GM19023 (cell line): ENCODE results near the gene CELSR1.
"Not testable (repeated sequence)": the region's sequence is repeated elsewhere in the genome, so short reads cannot be mapped to it uniquely, and the experiment has no call there.

Experiments used
- ATAC-seq: cut with Tn5 transposase; IDR thresholded peaks from one replicate; pipeline ENCODE4 v1.9.1; 2021; ENCODE audit warnings: mild to moderate bottlenecking, moderate library complexity; ENCODE audit not compliant: unreplicated experiment

CELSR1 gene

DNA sequence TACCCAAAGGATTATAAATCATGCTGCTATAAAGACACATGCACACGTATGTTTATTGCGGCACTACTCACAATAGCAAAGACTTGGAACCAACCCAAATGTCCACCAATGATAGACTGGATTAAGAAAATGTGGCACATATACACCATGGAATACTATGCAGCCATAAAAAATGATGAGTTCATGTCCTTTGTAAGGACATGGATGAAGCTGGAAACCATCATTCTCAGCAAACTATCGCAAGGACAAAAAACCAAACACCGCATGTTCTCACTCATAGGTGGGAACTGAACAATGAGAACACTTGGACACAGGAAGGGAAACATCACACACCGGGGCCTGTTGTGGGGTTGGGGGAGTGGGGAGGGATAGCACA, 21.3 kb downstream of the CELSR1 start:
- not testable (repeated sequence) for ATAC-seq

DNA sequence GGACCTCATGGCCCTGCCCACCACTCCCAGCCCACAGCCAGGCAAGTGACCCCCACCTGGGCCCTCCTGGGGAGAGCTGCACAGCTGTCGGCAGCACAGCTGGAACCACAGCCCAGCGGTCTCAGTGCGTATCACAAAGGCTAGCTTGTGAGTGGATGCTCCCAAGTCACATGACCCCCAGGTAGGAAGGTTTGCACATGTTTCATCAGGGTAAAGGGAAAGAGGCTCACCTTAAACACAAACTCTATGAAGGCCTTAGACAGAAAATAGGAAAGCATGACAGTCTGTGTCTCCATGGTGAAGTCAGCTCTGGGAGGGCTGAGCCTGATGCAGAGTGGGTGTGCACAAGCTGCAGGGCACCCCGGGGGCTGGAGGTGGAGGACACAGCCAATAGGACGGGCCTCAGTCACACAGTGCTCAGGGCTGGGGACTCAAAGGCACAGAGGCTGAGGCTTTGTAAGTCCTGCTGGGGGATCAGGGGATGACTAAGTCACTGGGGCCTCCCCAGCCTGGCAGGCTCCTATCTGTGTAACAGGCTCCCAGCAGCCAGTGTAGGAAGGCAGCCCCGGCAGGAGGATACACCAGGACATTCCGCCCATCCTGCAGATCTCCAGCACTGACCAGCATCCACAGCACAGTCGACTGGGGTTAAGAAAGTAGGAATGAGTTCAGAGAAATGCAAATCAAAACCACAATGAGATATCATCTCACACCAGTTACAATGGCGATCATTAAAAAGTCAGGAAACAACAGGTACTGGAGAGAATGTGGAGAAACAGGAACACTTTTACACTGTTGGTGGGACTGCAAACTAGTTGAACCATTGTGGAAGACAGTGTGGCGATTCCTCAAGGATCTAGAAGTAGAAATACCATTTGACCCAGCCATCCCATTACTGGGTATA, 22.0 kb downstream of the CELSR1 start:
- no peak for ATAC-seq

DNA sequence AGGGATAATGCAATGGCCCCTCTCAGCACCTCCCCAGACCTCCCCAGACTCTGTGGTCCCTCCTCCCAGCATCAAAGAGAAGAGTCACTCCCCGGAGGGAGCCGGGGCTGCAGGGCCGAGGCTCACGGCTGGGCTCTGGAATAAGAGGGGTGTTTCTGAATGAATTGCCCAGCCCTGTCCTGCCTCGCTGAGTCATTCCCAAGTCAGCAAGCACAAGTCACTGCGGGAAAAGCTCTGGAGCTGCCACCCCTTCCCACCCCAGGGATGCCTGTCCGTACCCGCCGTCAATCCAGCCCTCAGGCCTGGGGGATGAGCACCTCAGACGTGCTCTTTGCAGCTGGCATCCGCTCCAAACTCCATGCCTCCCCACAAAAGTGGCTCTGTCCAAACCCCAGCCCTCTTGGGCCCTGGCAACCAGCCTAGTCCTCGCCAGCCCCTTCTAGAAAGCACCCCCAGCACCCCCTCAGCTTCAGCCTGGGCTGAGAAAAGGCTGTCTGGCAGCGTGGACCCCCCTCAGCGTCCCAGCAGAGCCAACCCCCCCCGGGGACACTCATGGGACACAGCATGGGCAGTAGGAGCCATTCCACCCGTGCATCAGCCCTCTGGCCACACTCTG, 22.7 kb downstream of the CELSR1 start:
- no peak for ATAC-seq

DNA sequence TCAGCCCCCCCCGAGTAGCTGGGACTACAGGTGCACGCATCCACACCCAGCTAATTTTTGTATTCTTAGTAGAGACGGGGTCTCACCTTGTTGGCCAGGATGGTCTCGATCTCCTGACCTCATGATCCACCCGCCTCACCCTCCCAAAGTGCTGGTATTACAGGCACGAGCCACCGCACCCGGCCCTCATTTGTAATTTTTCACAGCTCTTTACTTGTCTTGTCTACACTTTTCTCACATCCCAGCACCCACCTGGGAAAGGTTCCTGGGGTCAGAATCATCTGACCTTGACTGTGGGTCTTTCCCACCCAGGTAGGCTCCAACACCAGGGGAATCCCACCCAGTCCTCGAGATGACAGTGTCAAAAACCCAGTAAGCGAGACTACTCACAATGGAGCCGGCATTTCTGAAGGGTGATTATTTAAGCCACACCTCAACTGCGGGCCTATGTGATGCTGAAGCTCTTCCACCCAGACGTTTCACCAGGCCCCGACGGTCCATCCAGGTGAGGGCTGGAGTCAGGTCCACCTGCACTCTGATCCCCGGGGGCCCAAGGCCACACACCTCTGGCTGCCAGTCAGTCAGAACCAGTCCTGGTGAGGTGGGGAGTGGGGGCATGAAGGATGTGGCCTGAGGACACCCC, 23.4 kb downstream of the CELSR1 start:
- ATAC-seq, result no peak

DNA sequence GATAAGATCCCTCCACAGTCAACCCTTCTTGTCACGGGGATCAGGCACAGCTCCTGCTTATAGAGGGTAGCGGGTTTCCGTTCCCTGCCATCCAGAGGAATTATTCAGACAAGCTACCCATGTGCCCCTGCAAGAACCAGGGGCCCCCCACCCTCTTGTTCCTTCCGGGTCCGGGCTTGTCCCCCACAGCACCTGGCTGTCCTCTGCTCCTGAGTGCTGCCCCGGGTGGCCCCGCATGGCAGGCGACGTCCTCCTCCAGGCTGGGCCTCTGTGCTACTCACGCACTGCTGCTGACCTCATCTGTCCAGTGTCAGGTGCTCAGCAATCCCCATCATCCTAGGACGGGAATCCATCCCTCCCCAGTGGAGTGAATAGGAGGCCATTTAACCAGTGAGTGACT, 24.7 kb downstream of the CELSR1 start:
- ATAC-seq, result no peak

DNA sequence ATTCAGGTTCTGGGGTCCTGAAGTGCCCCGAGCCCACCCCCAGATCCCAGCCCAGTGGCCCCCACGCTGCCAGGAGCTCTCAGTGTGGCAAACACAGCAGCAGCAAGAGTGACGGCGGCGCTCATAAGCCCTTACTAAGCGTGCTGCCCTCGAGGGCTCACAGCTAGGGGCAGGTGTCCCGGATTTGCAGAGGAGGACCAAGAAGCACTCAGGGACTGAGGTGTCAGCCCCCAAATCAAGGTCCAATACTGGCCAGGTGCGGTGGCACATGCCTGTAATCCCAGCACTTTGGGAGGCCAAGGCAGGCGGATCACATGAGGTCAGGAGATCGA, 25.4 kb downstream of the CELSR1 start:
- ATAC-seq, result no peak

DNA sequence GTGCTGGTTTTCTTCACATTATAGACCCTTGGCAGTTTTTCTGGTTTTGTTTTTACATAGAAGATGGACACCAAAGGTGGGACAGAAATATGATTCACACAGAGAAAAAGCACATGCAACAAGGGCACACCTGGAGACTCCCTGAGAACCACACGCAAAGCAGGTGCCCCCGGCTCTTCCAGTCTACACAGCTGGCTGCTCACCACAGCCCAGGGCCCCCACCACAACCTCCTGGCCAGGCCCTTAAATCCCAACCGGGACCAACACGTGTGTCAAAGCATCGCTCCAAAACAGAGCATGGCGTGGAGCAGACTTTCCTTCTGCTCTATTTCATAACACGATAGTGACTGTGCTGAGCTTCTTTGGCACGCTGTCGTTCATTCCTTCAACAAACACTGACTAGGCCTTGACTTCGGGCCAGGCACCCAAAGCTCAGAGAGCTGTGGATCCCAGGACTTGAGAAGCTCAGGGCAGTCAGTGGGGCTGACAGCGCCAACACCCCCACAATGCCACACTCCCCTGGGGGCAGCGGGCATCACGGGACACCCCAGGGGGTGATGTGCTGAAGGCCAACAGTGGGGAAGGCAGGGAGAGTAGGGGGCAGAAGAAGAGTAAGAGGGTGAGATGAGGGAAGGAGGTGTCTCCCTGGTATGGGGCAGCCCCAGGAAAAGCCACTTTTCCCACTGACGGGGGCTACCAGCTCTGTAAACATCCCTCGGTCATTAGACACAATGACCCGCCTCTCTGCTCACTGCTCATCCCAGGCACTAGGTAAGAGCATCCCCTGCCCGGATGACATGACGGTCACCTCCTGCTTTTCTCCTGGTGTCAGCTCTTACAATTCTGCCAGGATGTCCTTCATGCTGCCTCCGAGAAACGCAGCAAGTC, 26.0 kb downstream of the CELSR1 start:
- no peak for ATAC-seq

DNA sequence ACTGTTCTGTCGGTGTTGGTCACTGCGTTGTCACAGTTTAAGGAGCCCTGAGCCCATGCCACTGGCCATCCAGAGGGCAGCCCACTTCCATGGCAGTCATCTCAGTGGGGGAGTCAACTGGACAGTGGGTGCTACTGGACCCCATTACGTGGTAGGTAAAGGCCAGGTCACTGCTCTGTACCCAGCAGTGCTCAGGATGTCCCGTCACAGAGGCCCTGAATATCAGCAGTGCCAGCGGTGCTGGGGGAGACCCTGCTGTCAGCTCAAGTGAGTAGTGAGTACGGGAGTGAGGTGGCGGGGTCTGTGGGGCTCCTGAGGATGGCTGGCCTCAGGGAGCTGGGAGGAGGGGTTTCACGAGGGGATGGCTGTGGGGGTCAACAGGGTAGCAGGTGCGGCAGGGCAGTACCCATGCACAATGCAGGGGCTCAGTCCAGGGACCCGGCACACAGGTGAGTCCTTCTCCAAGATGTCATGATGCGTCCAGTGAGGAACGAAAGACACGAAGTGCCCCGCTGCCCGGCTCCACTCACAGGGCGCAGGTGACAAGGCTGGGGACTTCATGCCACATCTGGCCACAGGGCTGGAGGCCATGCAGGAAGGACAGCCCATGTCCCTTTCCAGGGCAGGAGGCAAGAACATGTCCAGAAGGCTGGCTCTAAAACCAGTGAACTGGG, 27.9 kb downstream of the CELSR1 start:
- ATAC-seq, result no peak

DNA sequence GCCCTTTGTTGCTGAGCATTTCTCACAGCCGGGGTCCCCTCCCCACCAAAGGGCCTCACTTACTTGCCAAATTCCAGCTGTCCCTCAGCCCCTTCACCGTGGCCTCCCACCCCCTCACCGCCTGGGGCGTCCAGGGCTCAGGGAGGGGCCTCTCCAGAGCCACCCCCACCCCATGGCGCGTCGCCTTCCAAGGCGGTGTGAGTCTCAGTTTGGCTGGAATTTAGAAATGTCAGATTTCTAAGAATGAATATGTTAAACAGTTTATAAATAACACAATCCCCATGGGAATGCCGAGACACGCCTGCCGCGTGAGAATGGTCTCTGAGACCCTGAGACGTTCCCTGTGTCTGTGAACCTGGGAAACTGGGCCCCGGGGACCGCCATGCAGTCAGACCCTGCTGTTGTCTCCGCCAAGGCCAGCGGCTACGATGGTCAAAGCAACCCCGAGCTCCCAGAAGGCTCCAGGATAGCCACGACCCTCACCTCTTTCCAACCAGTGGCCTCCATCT, 28.9 kb downstream of the CELSR1 start:
- ATAC-seq, result no peak

DNA sequence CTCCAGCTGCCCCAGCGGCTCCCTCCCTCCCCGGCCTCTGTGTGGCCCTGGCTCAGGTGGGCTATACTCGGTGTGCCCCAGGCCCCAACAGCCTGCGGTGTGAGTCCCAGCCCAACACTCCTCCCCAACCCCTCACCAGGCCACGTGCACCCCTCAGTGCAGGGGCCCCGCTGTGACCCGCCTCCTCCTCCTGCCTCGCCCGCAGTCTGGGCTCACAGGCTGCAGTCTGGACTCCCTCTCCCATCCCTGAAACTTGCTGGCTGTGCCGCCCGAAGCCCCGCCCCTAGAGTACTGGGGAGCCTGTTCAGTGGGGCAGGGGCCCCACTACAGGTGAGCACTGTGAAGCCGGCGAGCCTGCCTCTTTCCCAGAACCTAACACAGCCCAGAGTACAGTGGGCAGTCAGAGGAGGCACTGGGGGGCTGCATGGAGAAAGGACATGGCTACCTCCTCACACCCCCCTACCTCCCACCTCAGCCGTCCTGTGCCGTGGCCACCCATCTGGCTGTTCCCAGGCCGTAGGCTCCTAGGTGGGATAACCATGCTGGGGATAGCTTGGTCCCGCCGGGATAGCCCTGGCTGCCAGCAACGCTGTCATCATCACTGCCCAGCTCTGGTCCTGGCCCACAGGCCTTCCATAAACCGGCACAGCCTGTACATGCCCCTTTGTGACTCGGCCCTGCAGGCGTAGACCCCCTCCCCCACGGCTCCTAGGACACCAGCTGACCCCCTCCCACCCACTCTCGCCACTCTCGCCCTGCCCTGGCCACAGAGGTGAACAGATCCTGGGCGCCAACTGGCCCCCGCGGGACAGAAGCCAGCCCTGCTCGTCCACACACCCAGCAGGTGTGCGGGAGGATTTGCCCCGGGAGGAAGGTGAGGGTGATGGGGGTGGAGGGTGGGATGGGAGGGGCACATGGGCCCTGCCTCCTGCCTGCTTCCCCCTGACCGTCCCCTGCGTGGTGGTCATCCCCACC, 29.7 kb downstream of the CELSR1 start:
- ATAC-seq, result no peak

DNA sequence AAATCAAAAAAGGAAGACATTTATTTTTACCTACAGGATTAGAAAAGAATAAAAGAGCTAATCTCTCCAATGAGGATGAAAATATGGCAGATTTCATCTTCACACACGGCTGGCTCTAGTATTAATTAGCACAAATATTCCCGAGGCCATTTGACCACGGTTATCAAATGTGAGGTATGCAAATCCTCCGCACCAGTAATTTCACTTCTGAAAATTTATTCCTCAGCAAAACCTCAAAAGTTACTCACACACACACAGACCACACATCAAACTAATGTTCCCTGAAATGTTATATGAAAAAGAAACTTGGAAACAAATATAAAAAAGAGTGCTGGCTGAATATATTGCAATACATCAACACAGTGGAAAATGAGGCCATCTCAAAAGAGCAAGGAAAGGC, 32.8 kb downstream of the CELSR1 start:
- no peak for ATAC-seq

DNA sequence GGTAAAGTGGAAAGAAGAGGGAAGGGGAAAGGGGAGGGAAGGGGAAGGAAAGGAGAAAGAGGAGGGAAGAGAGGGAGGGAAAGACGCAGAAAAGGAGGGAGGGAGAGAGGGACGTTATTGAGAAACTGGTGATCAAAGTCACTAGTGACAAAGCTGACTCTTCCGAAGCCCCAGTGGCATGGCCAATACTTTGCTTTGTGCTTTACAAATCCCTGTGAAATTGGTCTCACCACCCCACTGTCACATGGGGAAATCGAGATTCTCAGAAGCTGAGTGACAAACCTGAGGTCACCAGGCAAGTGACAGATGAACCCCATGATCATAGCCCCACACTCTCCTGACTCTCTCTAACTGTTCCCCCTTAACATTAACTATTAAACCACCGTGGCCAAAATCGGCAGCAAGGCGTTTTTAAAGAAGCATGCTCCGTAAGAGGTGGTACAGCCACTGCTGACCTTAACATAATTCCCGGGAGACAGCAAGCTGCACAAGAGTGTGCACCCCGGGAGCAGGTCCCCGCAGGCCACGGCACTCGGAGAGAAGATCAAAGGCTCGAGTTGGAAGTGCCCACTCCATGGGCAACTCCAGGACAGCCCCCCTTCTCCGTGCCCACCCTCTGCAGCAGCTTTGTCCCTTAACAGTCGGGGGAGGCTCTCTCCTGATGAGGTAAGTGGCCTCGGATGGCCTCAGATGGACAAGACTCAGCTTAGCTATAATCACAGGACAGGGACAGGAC, 34.8 kb downstream of the CELSR1 start:
- no peak for ATAC-seq

DNA sequence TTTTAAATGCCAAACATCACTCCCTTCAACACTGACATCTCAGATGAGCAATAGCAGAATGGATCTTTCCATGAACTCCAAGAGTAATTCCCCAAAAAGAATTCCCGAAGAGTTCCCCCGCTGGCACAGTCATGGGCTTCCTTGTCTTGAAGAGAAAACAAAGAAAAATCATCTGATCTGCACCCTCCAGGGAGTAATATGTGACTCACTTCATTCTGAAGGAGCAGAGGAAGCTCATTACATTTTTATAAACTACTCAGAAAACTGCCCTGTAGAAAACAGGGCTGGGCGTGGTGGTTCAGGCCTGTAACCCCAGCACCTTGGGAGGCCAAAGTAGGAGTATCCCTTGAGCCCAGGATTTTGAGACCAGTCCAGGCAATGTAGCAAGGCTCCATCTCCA, 35.7 kb downstream of the CELSR1 start:
- ATAC-seq, result no peak

DNA sequence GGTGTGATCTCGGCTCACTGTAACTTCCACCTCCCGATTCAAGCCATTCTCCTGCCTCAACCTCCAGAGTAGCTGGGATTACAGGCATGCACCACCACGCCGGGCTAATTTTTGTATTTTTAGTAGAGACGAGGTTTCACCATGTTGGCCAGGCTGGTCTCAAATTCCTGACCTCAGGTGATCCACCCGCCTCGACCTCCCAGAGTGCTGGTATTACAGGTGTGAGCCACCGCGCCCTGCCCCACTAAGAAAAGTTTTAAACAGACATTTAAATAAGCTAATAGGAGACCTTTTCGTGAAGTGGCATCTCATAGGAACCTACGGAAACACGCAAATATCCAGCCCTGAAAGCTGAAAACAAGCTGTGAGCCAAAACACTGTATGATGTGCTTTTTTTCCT, 36.2 kb downstream of the CELSR1 start:
- ATAC-seq, result not testable (repeated sequence)

DNA sequence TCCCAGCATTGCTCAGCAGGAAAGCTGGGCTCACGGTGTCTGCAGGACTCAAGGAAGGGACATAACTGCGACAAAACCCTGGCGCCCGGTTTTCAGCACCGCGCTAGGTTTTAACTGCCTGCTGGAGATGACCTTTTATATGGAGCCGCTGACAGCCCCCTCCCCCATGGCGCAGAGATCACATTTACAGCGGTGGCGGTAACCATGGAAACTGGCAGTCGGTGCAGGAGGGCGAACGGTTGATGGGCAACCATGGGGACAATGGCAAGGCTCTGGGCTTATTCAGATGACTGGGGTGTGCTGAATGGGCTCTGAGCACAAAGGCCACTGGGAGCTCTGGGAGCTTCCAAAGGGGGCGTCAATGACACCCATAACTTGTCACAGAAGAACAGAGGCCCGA, 37.2 kb downstream of the CELSR1 start:
- no peak for ATAC-seq

DNA sequence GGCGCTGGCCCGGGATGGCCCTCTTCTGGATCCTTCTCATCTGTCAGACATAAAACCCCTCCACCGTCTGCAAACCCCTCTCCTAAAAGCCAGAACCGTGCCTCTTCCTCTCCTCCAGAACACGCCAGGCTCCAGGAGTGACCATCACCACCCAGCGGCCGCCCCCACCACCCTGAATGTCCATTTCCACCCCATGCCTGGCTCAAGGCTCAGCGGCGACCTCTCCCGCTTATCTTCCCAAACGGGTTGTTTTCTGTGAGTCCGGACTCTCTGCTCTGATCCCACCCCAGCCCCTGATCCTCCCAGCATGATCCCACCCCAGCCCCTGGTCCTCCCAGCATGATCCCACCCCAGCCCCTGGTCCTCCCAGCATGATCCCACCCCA, 37.6 kb downstream of the CELSR1 start:
- ATAC-seq, result no peak

DNA sequence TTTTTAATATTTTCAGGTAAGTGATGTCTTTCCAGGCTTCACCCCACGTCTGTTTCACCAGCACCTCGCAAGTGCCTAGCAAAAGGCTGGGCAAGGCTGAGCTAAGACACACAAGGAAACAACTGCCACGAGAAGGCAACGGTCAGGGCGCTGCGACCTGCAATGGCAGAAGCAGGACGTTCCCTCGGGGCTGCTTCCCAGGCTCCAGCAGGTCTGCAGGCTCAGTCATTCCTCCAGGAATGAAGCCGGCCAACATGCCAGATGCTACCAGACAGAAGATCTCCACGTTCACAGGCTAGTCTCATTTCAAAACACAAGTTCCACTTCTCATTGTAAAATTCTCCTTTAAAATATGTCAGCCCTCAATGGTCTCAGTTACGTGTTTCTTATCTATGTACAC, 45.5 kb downstream of the CELSR1 start:
- no peak for ATAC-seq

DNA sequence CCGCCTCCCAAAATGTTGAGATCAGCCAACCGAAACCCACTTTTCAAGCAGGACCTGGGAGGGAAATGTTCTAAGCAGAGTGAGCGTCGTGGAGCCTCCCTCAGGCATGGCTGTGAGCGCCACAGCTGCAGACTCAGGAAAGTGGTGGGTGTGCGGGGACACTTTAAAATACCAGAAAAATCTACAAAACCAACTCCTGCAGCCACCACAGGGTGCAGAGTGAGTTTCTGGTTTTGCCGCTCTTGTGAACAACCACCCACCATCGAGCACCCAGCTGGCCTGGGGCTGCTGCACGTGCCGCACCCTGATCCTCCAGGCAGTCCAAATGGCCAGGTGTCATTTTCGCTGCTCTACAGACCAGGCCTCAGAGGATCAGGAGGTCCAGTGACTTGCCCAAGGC, 46.9 kb downstream of the CELSR1 start:
- no peak for ATAC-seq
